Endothelial cell (in vitro differentiated cells): ENCODE data around the gene CRHR2. TPM values are rescaled to one million over a fixed set of nuclear protein-coding genes. Genes with fewer than 3 reads are reported as not detected.

Experiments used
- DNase-seq: peaks from one replicate; pipeline ENCODE4 v3.0.0; 2021; ENCODE audit warnings: low spot score
- H3K27ac Mint-ChIP-seq: one replicate; pipeline ENCODE4 v1.8.0; 2021; ENCODE audit warnings: mixed read lengths, inconsistent platforms; ENCODE audit not compliant: unreplicated experiment
- H3K27me3 Mint-ChIP-seq: one replicate; pipeline ENCODE4 v1.8.0; 2021; ENCODE audit warnings: mild to moderate bottlenecking, moderate library complexity, mixed read lengths, inconsistent platforms; ENCODE audit not compliant: unreplicated experiment
- H3K36me3 Mint-ChIP-seq: one replicate; pipeline ENCODE4 v1.8.0; 2021; ENCODE audit warnings: mild to moderate bottlenecking, low read depth, mixed read lengths, inconsistent platforms; ENCODE audit not compliant: unreplicated experiment
- H3K4me1 Mint-ChIP-seq: one replicate; pipeline ENCODE4 v1.8.0; 2021; ENCODE audit warnings: mild to moderate bottlenecking, mixed read lengths, inconsistent platforms; ENCODE audit not compliant: unreplicated experiment
- H3K4me3 Mint-ChIP-seq: one replicate; pipeline ENCODE4 v1.8.0; 2021; ENCODE audit warnings: mild to moderate bottlenecking, mixed read lengths, inconsistent platforms; ENCODE audit not compliant: unreplicated experiment
- H3K9me3 Mint-ChIP-seq: one replicate; pipeline ENCODE4 v1.8.0; 2021; ENCODE audit warnings: mixed read lengths, inconsistent platforms; ENCODE audit not compliant: unreplicated experiment
- total RNA-seq: library from RNA; stranded (reverse); fragmentation: NEBNext Ultra II Directional; extraction: Animal tissue kit (Norgen Biotek cat#: 25700); gene quantifications from one replicate; pipeline ENCODE4 v1.2.1, GENCODE V29; 2021; ENCODE audit not compliant: unreplicated experiment
- TF ChIP-seq, protein P1 (sequence below): fragments of 200-600 bp; sonication (generic); IDR thresholded peaks from one replicate; pipeline ENCODE4 v1.5.0; 2021; ENCODE audit warnings: antibody characterized with exemption; ENCODE audit not compliant: unreplicated experiment

The CRHR2 gene
- total RNA-seq, 1 donor from 2014 or later, result 0.38 TPM

DNA sequence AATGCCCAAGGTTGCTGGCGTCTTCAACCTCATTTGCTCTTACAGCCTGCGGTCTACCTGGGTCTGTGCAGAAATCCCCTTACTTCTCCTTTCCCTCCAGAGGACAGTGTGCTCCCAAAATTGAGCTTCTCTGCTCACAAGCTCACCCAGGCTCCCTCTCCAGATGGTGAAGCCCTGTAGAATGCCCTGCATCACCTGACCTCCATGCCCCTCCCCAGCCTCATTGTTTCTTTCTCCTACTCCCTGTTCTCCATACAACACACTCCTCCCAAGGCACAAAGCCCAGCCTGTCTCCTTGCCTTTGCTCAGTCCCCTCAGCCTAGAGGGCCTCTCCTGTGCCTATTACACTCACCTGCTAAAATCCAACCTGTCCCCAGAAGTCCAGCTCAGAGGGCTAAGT is 3.5 kb downstream of the CRHR2 start:
- DNase-seq, result no peak
- H3K4me1 Mint-ChIP-seq, result peaks cover 50% of the 10 kb centered on the region
- no peak overlapping the region for H3K4me3 Mint-ChIP-seq
- TF ChIP-seq, protein P1, sequence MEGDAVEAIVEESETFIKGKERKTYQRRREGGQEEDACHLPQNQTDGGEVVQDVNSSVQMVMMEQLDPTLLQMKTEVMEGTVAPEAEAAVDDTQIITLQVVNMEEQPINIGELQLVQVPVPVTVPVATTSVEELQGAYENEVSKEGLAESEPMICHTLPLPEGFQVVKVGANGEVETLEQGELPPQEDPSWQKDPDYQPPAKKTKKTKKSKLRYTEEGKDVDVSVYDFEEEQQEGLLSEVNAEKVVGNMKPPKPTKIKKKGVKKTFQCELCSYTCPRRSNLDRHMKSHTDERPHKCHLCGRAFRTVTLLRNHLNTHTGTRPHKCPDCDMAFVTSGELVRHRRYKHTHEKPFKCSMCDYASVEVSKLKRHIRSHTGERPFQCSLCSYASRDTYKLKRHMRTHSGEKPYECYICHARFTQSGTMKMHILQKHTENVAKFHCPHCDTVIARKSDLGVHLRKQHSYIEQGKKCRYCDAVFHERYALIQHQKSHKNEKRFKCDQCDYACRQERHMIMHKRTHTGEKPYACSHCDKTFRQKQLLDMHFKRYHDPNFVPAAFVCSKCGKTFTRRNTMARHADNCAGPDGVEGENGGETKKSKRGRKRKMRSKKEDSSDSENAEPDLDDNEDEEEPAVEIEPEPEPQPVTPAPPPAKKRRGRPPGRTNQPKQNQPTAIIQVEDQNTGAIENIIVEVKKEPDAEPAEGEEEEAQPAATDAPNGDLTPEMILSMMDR, result no peak
- no peaks in the 10 kb centered on the region for H3K36me3 Mint-ChIP-seq
- H3K27me3 Mint-ChIP-seq, result peaks cover 26% of the 10 kb centered on the region
- no peak overlapping the region for H3K27ac Mint-ChIP-seq
- no peaks in the 10 kb centered on the region for H3K9me3 Mint-ChIP-seq

- peaks cover 27% of the 10 kb centered on the region for H3K4me1 Mint-ChIP-seq
- no peak overlapping the region for H3K27ac Mint-ChIP-seq
- no peak for DNase-seq
- no peaks in the 10 kb centered on the region for H3K36me3 Mint-ChIP-seq
- TF ChIP-seq, protein P1, result no peak
- H3K9me3 Mint-ChIP-seq, result no peaks in the 10 kb centered on the region
- H3K27me3 Mint-ChIP-seq, result peaks cover 22% of the 10 kb centered on the region
- no peak overlapping the region for H3K4me3 Mint-ChIP-seq
Observed at GRCh38 chr7:30674876-30675275, 7.4 kb downstream of the CRHR2 start.

- TF ChIP-seq, protein P1, result no peak
- H3K36me3 Mint-ChIP-seq, result no peaks in the 10 kb centered on the region
- no peak for DNase-seq
- H3K4me3 Mint-ChIP-seq, result peak overlapping the region; percentile 19
- H3K9me3 Mint-ChIP-seq, result no peaks in the 10 kb centered on the region
- no peak overlapping the region for H3K27ac Mint-ChIP-seq
- peaks cover 22% of the 10 kb centered on the region for H3K27me3 Mint-ChIP-seq
- peaks cover 23% of the 10 kb centered on the region for H3K4me1 Mint-ChIP-seq
Observed at GRCh38 chr7:30674420-30674819, 7.8 kb downstream of the CRHR2 start.

GRCh38 chr7:30671793-30672465 is 10.3 kb downstream of the CRHR2 start:
- Mint-ChIP-seq H3K9me3 (no peaks in the 10 kb centered on the region), H3K27me3 (peaks cover 13% of the 10 kb centered on the region), H3K36me3 (no peaks in the 10 kb centered on the region), H3K27ac (no peak overlapping the region), H3K4me3 (no peak overlapping the region), H3K4me1 (peaks cover 5% of the 10 kb centered on the region)
- DNase-seq, result peak; percentile 74
- TF ChIP-seq, protein P1, result no peak

DNA sequence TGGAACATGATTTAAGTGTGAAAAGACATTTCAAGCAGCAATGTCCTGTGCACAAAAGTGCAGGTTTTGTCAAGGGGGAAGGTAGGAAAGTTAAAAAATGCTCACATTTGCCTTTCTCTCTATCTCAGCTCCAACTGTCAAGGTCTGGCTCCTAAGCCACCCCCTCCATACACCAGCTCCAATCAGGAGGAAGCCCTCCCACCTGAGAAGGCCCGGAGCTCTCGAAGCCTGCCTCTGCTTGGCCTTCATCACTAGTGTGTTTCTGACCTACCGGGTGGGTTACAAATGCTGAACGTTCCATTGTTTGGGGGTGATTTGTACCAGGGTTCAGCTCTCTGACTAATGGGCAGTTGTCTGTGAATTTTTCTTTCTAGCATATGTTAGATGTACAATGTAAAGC is 14.2 kb downstream of the CRHR2 start:
- no peak for DNase-seq
- Mint-ChIP-seq H3K9me3 (no peaks in the 10 kb centered on the region), H3K4me3 (no peak overlapping the region), H3K27me3 (peaks cover 5% of the 10 kb centered on the region), H3K36me3 (no peaks in the 10 kb centered on the region), H3K4me1 (no peaks in the 10 kb centered on the region), H3K27ac (no peak overlapping the region)
- TF ChIP-seq, protein P1, result no peak
